Endothelial cell of umbilical vein (primary cell): ENCODE measurements around the gene RBM47. TPM values are rescaled to one million over a fixed set of nuclear protein-coding genes. Genes with fewer than 3 reads are reported as not detected.

Source experiments
- BruUV-seq: library from RNA; stranded (reverse); fragments of 400-500 nt; replicated peaks from 2 replicates; lab custom pipeline; 2021; lab: Mats Ljungman, UMichigan
- CTCF ChIA-PET: fragments of 300-600, 350-600 bp; sonication (Branson Sonifier 250); formaldehyde crosslinking; loops from one replicate; lab custom pipeline; 2021; ENCODE audit warnings: antibody characterized with exemption, inconsistent platforms; lab: Charles Lee
- POLR2A ChIA-PET: fragments of 300-600, 350-600 bp; sonication (Branson Sonifier 250); formaldehyde crosslinking; loops from one replicate; lab custom pipeline; 2021; ENCODE audit warnings: antibody characterized with exemption, inconsistent platforms; lab: Charles Lee
- DNase-seq: peaks from one replicate; pipeline ENCODE4 v3.0.0-alpha.2; 2011; ENCODE audit warnings: low read depth, low spot score
- FAIRE-seq: peaks from 2 replicates; lab custom pipeline; 2011; peaks lifted over from hg19 to GRCh38; lab: Jason Lieb, UNC
- H2AFZ ChIP-seq: 2 replicates; pipeline ENCODE4 v1.6.0; 2012; ENCODE audit warnings: low read depth, low read length, control low read depth, inconsistent platforms
- H3K27ac ChIP-seq: 2 replicates; pipeline ENCODE4 v1.5.1; 2011; ENCODE audit warnings: low read depth, mild to moderate bottlenecking, control low read depth, low read length, moderate library complexity; ENCODE audit not compliant: insufficient read depth
- H3K27me3 ChIP-seq, 2 experiments: 2 replicates each; pipeline versions ENCODE4 v1.6.0 to v1.6.1; 2011; ENCODE audit warnings: low read length in 2 of 2, mixed read lengths in 1 of 2; ENCODE audit not compliant: control insufficient read depth in 2 of 2, insufficient read depth in 2 of 2
- H3K36me3 ChIP-seq, 2 experiments: 2 replicates in 1 of 2; 3 replicates in 1 of 2; pipeline ENCODE4 v1.5.1; 2011; ENCODE audit warnings: low read length in 2 of 2, mild to moderate bottlenecking in 1 of 2, moderate library complexity in 1 of 2; ENCODE audit not compliant: control insufficient read depth in 2 of 2, insufficient read depth in 2 of 2; ENCODE audit errors: extremely low read depth in 1 of 2
- H3K4me1 ChIP-seq: 3 replicates; pipeline ENCODE4 v1.5.1; 2011; ENCODE audit warnings: mild to moderate bottlenecking, low read length; ENCODE audit not compliant: control insufficient read depth, insufficient read depth; ENCODE audit errors: extremely low read depth
- H3K4me2 ChIP-seq: 2 replicates; pipeline ENCODE4 v1.6.1; 2011; ENCODE audit warnings: low read length, control low read depth, mixed read lengths; ENCODE audit not compliant: insufficient read depth
- H3K4me3 ChIP-seq, 3 experiments: fragments of 200-600 bp in 1 of 3; sonication (generic), shearing (Covaris generic) in 1 of 3; replicated peaks in 1 of 3; 2 replicates each; pipeline ENCODE4 v1.5.1; 2011 to 2016; ENCODE audit warnings: control low read depth in 3 of 3, low read length in 3 of 3, mild to moderate bottlenecking in 2 of 3, inconsistent platforms in 1 of 3, low read depth in 1 of 3, moderate library complexity in 1 of 3; ENCODE audit not compliant: insufficient read depth in 1 of 3
- H3K79me2 ChIP-seq: 2 replicates; pipeline ENCODE4 v1.6.0; 2012; ENCODE audit warnings: low read length, inconsistent platforms; ENCODE audit not compliant: control insufficient read depth, insufficient read depth
- H3K9ac ChIP-seq: replicated peaks from 2 replicates; pipeline ENCODE3; 2011; ENCODE audit warnings: low read length, control low read depth; ENCODE audit not compliant: insufficient read depth; ENCODE audit errors: extremely low read depth
- H3K9me1 ChIP-seq: replicated peaks from 3 replicates; pipeline ENCODE4 v1.6.0; 2011; ENCODE audit warnings: mild to moderate bottlenecking, low read length; ENCODE audit not compliant: control insufficient read depth, insufficient read depth; ENCODE audit errors: extremely low read depth
- H3K9me3 ChIP-seq: replicated peaks from 2 replicates; pipeline ENCODE4 v1.5.1; 2012; ENCODE audit warnings: low read length, inconsistent platforms; ENCODE audit not compliant: control insufficient read depth, insufficient read depth
- H4K20me1 ChIP-seq: replicated peaks from 2 replicates; pipeline ENCODE3; 2011; ENCODE audit warnings: mild to moderate bottlenecking, low read length; ENCODE audit not compliant: control insufficient read depth, insufficient read depth; ENCODE audit errors: extremely low read depth
- EZH2 ChIP-seq: IDR thresholded peaks from 2 replicates; pipeline ENCODE4 v1.6.1; 2012; ENCODE audit warnings: borderline replicate concordance, low read depth, mild to moderate bottlenecking, moderate library complexity, low read length, inconsistent platforms; ENCODE audit not compliant: severe bottlenecking
- FOS ChIP-seq: IDR thresholded peaks from 2 replicates; pipeline ENCODE4 v1.6.1; 2011; ENCODE audit warnings: mild to moderate bottlenecking, low read length, moderate library complexity, borderline replicate concordance; ENCODE audit not compliant: insufficient read depth
- GATA2 ChIP-seq: IDR thresholded peaks from 2 replicates; pipeline ENCODE4 v1.7.0; 2011; ENCODE audit warnings: low read depth, mild to moderate bottlenecking, moderate library complexity, mixed read lengths, low read length; ENCODE audit not compliant: insufficient read length, insufficient read depth
- JUN ChIP-seq: IDR thresholded peaks from 2 replicates; pipeline ENCODE4 v1.6.1; 2011; ENCODE audit warnings: borderline replicate concordance, low read depth; ENCODE audit not compliant: insufficient read length, insufficient read depth
- MYC ChIP-seq: IDR thresholded peaks from one replicate; pipeline ENCODE4 v1.6.1; 2011; ENCODE audit warnings: mild to moderate bottlenecking, low read depth, low read length
- POLR2A ChIP-seq: IDR thresholded peaks from 2 replicates; pipeline ENCODE4 v1.6.1; 2012; ENCODE audit warnings: low read depth, mild to moderate bottlenecking, control low read depth, low read length
- POLR2AphosphoS5 ChIP-seq: IDR thresholded peaks from 2 replicates; pipeline ENCODE4 v1.6.1; 2012; ENCODE audit warnings: low read depth, mild to moderate bottlenecking, control low read depth, low read length, moderate library complexity; ENCODE audit not compliant: insufficient read depth
- dilution Hi-C: fragments of 300-500 bp; cut with MboI; formaldehyde crosslinking; loops from one replicate; pipeline ENCODE4 v1.15.0; 2019; ENCODE audit warnings: low sequenced_read_pairs; ENCODE audit not compliant: extremely low pct_ligation_motif_present
- intact Hi-C: fragments of 100-400 bp; cut with micrococcal nuclease; formaldehyde crosslinking; loops from one replicate; pipeline ENCODE4 v1.10.0; 2022
- polyA plus RNA-seq, 4 experiments: library from polyadenylated mRNA; depleted of rRNA in 3 of 4; stranded (reverse) in 3 of 4; unstranded in 1 of 4; fragments of >200 nt; gene quantifications; 2 replicates each; pipeline versions ENCODE4 v1.2.1 to v1.2.3, GENCODE V29; 2011 to 2012; ENCODE audit warnings: missing spikeins in 1 of 4
- total RNA-seq: library from RNA; stranded (reverse); gene quantifications from 2 replicates; pipeline ENCODE4 v1.2.3, GENCODE V29; 2021
- TF ChIP-seq, protein P1 (sequence below): IDR thresholded peaks from 2 replicates; pipeline ENCODE4 v1.6.1; 2011; ENCODE audit not compliant: insufficient read depth, insufficient read length
- TF ChIP-seq, protein P2 (sequence below), 2 donors: IDR thresholded peaks; 1 replicate in 1 of 2; 2 replicates in 1 of 2; pipeline ENCODE4 v1.5.1; 2011; ENCODE audit warnings: low read length in 2 of 2, mild to moderate bottlenecking in 2 of 2, moderate library complexity in 2 of 2, control low read depth in 1 of 2, inconsistent platforms in 1 of 2, low read depth in 1 of 2; ENCODE audit not compliant: insufficient read depth in 1 of 2; ENCODE audit errors: extremely low read depth in 1 of 2

Gene RBM47
- total and polyA plus RNA-seq, 2 donors (not counting 3 experiments of a cell fraction or from before 2014, with no cell fraction given): not detected

DNA sequence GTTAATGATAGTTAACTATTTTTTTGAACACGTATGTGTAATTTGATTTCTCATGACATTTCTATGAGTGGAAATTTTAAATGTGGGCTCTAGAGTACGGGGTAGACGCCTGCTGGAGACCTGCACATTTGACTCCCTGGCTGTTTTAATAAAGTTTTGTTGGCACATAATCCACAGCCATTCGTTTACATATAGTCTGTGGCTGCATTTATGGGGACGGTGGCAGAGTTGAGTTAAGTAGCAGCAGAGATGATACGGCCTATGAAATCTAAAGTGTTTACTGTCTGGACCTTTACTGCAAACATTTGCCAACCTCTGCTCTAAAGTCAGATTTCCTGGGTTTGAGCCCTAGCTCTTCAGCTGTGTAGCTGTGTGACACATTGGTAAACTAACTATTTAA is 175.8 kb downstream of the RBM47 start:
- Histone ChIP-seq H3K9me1 (no peaks in the 10 kb centered on the region), H3K4me2 (no peak overlapping the region), H3K9me3 (no peaks in the 10 kb centered on the region), H3K4me1 (no peaks in the 10 kb centered on the region), H4K20me1 (no peaks in the 10 kb centered on the region), H2AFZ (no peak overlapping the region), H3K9ac (no peak overlapping the region), H3K36me3 (no peaks in the 10 kb centered on the region), H3K27me3 (peaks cover 0 to 2% of the 10 kb centered on the region in 2 experiments), H3K79me2 (no peaks in the 10 kb centered on the region), H3K4me3 (no peak overlapping the region), H3K27ac (no peak overlapping the region)
- intact Hi-C loops (no loop called here), dilution Hi-C loops (no loop called here)
- FAIRE-seq (no peak), DNase-seq (no peak)
- ChIA-PET POLR2A (no interaction called here), CTCF (no interaction called here)
- no TSS peak for BruUV-seq
- TF ChIP-seq, protein P1, sequence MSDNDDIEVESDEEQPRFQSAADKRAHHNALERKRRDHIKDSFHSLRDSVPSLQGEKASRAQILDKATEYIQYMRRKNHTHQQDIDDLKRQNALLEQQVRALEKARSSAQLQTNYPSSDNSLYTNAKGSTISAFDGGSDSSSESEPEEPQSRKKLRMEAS: no peak
- TF ChIP-seq GATA2 (no peak), EZH2 (no peak), POLR2AphosphoS5 (no peak), MYC (no peak), FOS (no peak), POLR2A (no peak), JUN (no peak)
- TF ChIP-seq, protein P2, sequence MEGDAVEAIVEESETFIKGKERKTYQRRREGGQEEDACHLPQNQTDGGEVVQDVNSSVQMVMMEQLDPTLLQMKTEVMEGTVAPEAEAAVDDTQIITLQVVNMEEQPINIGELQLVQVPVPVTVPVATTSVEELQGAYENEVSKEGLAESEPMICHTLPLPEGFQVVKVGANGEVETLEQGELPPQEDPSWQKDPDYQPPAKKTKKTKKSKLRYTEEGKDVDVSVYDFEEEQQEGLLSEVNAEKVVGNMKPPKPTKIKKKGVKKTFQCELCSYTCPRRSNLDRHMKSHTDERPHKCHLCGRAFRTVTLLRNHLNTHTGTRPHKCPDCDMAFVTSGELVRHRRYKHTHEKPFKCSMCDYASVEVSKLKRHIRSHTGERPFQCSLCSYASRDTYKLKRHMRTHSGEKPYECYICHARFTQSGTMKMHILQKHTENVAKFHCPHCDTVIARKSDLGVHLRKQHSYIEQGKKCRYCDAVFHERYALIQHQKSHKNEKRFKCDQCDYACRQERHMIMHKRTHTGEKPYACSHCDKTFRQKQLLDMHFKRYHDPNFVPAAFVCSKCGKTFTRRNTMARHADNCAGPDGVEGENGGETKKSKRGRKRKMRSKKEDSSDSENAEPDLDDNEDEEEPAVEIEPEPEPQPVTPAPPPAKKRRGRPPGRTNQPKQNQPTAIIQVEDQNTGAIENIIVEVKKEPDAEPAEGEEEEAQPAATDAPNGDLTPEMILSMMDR (IDR thresholded peaks at IDR 0.05; ENCODE audit: extremely low read depth in 1 of 2, insufficient read depth in 1 of 2, low read depth in 1 of 2, low read length in 2 of 2): no peak
